GM18508 (cell line): Measurements from ENCODE around the gene NME3.

Experiments used
- ATAC-seq: cut with Tn5 transposase; IDR thresholded peaks from one replicate; pipeline ENCODE4 v1.9.1; 2021; ENCODE audit warnings: moderate number of reproducible peaks; ENCODE audit not compliant: insufficient read depth, unreplicated experiment

The NME3 gene

DNA sequence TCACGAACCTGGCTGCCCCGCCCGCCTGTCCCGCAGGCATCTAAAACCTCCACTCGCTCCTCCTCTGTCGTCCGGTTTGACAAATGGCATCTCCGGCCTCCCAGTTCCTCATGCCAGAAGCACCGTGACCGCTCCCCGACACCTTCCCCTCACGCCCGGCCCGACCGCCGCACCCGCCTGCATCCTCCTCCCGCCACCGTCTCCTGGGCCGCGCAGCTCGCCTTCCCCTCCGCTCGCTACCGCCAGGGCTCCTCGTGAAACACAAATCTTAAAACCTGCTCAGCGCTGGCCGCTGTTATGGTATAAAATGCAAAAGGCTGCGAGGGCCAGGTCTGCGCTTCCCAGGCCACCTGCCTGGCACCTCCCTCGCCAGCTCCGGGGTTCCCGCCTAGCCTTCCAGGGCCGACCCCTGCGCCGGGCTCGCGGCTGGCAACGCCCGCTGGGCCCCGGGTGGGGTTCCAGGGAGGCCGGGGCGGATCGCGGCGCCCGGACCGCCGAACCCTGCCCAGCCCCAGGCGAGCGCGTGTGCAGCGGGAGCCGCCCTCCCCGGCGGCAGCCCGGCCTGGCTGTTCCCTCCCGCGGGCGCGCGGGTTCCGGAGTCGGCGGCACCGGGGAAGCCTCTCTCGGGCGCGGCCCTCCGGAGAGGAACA is 10.5 kb upstream of the NME3 start:
- no peak for ATAC-seq

DNA sequence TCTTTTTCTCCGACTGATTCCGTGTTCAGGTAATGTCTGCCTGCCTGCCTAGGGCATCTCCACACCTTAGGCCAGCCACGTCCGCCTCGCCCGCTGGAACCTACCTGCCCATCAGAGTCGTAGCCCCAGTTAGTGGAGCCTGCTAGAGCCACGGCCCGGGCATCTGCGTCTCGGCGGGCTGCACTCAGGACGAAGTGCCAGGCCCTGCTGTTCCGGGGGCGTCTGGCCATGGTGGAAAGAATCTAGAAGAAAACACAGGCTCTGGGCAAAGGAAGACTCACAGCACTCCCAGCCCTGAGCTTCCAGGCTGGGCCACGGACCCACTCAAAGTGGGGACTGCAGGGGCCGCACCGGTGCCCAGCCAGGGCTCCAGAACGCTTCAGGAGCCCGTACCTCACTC is 9.9 kb upstream of the NME3 start:
- ATAC-seq = no peak

DNA sequence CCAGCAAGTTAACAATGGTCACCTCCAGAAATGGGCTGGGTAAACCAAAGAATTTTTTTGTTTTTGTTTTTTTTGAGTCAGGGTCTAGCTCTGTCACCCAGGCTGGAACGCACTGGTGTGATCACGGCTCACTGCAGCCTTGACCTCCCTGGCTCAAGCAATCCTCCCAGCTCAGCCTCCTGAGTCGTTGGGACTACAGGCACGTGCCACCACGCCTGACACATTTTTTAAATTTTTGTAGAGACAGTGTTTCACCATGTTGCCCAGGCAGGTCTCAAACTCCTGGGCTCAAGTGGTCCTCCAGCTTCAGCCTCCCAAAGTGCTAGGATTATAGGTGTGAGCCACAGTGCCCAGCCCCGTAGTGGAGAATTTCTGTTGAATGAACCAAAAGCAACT is 9.3 kb upstream of the NME3 start:
- no peak for ATAC-seq

DNA sequence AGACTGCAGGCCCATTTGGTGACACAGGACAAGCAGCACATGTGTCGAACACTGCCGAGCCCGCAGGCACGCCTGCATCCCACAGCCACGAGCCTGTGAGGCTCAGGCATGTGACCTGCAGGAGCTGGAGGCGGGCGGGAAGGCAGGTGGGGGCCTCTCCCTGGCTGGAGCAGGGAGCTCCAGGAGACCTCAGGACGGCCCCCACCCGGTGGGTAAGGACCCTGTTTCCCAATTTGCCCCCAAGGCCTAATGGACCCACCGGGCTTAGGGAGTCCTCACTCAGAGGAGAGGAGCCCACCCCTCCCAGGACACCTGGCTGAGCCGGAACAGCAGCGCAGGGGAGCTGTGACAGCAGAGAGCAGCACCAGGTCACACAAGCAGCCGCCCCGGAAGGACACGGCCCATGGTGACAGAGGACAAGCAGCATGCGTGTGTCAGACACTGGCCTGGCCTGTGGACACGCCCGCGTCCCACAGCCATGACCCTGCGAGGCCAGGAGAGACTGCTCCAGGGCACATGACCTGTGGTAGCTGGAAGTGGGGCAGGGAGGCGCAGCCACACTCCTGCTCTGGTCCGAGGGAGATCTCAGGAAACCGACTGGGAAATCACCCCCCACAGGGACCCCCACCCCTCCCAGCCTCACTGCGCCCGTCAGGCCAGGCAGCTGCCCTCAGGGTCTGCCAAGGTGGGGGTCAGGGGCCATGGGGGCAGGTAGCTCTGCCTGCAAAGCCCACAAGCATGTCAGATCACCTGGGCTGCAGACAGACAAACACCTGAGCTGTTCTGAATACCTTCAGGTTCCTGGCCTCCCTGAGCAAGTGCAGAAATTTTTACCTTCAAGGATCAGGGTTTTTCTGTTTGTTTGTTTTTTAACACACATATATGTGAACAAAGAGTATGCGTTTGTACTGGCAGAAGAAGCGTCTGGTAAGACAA is 8.7 kb upstream of the NME3 start:
- ATAC-seq = no peak

DNA sequence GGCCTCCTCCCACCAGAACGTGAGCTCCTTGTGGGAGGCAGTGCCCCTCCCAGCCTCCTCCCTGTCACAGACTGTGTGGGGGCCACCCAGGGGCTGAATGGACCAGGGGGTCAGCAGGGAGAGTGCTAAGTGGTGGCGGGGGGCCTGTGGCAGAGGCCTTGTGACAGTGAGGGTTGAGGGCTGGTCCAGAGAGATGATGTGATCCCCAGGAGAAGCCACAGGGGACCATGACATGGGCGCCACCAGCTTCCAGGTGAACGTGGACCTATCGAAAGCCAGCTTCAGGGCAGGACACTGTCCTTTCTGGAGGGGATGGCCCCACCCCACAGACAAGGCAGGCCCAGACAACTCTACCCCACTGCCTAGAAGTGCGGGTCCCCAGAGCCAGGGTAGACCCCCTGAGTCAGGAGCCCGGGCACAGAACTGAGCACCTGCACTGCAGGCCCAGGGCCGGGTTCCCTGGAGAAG is 7.9 kb upstream of the NME3 start:
- ATAC-seq = no peak

DNA sequence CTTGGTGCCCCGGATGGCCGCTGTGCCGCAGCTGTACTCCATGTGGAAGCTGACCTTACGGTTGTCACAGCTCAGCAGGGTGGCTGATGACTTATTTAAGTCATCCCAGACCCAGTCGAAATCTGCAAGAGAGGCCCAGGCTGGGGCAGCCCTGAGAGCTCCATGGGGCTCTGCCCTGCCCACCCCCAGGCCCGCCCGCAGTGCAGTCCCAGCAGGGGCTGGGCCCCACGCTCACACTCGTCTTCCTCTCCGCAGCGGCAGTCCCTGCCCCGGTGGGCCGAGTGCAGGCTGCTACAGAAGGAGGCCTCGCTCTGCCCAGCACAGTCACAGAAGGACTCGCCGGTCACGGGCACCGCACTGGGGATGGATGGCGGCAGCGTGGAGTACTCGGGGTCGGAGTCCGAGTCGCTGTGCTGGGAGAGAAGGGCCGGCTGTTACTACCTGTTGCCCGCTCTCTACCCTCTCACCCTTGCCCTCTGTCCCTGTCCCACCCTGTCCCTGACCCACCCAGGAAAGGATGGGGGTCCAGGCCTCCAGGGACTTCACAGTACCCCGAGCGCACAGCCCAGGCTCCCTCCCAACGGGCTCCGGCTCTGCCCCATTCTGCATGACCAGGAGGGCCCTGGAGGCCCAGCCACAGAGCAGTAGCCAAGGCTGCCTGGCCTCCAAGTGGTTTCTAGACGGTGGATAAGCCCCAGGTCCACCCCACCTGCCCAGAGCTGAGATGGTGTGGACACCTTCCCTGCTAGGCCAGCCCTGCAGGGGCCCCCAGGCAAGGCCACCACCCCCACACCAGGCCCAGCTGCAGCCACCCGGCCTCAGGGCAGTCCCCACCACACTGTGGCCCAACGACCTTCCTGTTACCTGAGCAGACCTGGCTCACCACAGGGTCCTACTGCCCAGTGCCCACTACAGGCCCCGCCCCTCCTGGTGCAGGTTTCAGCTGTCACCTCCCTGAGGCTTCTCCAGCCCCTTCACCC is 7.1 kb upstream of the NME3 start:
- no peak for ATAC-seq

DNA sequence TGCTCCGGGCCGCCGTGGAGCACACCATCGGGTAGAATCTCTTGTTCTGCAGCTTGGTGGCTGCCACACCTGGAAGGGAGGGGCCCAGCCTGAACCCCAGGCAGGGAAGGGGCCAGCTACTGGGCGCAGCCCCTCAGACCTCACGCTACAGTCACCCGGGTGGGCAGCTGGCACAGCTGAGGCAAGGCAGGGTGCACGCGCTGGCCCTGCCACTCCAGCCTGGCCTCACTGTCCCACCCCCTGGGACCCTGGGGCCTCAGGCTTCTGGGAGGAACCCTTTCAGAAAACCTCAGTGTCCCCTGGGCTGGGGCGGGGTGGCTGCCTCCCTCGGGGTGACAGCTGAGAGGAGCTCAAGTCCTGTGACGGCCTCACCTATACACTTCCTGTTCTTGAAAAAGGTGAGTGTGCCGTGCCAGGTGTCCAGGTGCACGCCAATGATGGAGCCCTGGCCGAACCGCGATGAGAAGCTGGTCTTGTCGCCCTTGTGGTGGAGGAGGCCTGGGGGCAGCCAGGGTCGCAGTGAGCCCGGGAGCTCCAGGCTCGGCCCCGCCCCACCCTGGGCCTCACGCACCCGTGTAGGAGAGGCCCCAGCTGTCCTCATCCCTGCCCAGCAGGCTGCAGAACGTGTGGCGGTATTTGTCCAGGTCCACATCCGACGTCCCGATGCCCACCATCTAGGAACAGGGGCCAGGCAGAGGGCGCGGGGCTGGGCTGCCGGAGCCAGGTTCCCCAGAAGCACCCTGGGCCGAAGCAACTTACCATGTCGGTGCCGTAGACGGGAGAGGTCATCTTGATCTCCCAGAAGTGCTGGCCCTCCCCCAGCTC is 6.2 kb upstream of the NME3 start:
- ATAC-seq = no peak

DNA sequence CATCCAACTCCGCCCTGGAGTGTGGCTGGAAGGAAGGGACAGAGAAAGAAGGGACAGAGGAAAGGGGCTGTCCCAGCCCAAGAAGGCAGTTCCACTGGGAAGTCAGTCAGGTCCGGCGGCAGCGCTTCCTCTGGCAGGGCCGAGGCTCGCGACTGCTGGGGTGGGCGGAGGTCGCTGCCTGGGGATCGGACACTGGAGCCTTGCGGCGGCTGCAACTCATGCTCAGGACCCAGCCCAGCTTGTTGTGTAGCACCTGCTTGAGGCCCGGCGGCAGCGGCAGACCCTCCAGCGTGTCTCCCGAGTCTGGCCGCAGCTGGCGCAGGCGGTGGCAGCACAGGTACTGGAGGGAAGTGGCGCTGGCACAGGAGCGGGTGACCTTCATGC is 5.6 kb upstream of the NME3 start:
- ATAC-seq = no peak

DNA sequence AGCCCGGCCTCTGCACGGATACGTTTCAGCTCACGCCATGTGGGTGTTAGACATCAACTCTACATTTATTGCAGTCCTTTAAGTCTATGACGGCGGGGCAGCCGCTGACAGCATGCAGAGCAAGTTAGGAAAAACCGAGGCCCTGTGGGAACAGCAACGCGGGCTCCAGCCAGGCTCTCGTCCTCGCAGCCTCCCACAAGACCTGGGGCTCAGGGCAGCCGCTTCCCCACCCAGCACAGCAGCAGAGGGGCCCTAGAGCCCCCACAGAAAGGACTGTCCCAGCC is 5.3 kb upstream of the NME3 start:
- ATAC-seq = no peak

DNA sequence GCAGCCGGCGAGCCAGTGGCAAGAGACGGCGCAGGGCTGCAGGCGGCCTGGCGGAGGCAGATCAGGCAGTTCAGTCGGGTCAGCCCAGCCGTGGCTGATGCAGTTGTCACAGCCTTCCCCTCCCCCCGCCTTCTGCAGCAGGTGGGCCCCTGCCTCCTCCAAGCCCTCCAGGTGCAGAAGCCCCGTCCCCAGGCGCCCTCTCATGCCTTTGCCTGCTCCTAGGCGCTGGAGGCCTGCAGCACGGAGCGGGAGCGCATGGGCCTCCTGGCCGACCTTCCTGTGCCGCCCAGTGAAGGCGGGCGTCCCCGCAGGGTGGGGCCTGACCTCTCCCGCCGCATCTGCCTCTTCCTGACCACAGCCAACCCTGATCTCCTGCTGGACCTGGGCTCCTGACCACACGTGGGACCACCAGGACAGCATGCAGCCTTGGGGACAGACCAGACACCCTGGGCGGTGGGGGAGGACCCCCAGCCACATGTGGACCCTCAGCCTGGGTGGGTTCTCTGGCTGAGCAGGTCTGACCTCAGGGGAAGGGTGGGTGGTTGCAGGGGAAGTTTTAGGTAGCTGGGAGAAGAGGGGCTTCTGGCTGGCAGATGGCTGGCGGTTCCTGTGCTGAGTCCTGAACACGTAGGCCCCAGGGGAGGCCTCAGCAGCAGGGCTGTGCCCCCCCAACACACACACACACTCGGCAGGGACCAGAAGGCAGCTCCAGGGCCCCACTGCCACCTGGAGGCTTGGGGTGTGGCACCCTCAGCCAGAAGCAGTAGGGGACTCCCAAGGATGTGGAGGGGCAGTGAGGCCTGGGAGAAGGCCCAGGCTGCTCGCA is 4.7 kb upstream of the NME3 start:
- ATAC-seq = no peak

DNA sequence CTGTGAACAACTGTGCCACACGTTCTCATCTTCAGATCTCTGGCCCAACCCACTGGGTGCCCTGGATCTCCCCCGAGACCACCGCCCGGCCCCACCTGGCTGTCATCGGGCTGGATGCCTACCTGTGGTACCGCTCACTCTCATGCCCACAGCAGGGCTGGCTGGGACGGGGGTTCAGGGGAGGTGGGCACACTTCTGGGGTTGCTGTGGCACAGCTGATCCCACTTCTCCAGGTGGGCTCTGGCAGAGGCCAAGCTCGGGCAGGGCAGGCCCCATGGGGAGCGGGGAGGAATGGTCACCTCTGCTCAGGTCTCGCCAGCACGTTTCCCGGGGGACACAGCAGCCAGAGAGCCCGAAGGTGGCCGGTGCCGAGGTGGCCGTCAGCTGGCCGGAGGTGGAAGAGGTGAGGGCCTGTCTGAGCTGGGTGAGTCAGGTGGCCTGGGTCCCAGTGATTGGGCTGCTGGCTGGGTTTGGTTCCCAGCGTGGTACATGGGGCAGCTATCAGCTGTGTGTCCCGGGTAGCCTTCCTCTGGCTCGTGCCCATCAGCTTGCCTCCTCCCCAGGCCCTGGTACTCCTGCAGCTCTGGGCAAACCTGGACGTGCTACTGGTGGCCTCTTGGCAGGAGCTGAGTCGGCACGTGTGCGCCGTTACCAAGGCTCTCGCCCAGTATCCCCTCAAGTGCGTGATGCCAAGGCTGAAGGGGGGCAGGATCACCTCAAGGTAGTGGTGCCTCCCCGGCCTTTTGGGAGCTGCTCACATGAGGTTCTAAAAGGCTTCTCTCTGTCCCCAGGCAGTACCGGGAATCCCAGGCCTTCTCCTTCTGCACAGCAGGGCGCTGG is 3.9 kb upstream of the NME3 start:
- ATAC-seq = no peak

DNA sequence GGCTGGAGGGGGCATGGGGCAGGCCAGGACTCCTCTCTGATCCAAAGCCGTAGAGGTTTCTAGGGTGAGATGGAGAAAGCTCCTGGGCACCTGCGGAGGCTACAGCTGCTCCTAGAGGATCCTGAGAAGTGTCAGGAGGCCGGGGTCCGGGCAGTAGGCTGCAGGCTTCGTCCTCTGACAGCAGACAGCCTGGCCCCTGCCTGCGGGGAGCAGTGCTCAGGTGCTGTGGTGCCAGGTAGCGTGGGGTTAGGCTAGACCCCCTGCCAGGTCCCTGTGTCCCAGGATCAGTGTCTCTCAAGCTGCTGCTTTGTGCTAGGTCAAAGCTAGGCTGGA is 3.1 kb upstream of the NME3 start:
- no peak for ATAC-seq

DNA sequence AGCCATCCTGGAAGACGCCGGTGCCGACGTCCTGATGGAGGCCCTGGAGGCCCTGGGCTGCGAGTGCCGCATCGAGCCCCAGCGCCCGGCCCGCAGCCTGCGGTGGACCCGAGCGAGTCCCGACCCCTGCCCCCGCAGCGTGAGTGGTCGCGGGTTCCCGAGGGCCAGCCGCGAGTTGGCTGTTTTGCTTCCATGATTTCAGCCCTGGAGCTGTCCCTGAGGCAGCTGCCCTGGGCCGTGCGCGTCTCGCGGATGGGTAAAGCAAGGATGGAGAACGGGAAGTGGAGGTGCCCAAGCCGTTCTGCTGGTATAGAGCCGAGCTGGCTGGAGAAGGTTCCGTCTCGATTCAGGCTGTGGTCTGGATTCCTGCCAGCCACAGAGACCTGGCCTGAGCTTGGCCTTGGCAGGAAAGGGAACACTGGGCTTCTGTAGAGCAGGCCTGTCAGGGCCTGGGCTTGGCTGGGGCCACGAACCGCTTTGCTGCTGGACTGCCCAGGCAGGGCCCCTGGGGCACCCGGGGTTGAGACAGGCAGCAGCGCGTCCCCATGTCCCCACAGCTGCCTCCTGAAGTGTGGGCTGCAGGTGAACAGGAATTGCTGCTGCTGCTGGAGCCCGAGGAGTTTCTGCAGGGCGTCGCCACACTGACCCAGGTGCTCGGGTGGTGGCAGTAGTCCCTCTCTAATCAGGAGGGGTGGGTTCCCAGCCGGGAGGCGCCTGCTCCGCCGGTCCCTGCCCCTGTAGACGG is 2.5 kb upstream of the NME3 start:
- no peak for ATAC-seq

DNA sequence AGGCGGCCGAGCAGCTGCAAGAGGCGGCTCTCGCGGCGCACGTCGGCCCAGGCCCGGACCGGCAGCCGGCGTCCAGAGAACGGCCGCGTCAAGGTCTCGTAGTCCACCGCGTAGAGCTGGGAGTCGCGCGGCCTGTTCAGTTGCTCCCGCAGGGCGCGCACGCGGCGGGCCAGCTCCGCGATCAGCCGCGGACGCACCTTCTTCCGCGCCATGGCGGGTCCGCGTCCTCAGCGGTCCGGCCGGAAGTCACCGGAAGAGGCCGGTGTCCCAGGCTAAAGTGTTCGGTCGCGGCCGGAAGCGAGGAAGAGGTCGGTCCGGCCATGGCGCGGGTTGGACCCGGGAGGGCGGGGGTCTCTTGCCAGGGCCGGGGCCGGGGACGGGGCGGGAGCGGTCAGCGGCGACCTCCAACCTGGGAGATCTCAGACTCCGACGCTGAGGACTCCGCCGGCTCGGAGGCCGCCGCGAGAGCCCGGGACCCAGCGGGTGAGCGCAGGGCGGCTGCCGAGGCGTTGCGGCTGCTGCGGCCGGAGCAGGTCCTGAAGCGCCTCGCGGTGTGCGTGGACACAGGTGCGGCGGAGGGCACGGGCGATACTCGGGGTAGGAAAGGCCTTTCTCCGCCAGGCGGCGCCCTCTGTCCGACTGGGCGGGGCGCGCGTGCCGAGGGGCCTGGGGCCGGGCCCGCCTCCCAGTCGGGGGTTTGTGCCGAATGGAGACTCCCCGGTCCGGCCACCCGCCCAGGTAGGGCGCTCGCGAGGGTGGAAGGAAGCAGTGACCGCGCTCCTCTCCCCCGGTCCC is 1.8 kb upstream of the NME3 start, which contains the start of gene MRPS34:
TSS of gene MRPS34 (minus strand) at position 227 of the 795 bp plus-strand sequence. CDS start at position 212, 15 bp downstream.
- no peak for ATAC-seq

DNA sequence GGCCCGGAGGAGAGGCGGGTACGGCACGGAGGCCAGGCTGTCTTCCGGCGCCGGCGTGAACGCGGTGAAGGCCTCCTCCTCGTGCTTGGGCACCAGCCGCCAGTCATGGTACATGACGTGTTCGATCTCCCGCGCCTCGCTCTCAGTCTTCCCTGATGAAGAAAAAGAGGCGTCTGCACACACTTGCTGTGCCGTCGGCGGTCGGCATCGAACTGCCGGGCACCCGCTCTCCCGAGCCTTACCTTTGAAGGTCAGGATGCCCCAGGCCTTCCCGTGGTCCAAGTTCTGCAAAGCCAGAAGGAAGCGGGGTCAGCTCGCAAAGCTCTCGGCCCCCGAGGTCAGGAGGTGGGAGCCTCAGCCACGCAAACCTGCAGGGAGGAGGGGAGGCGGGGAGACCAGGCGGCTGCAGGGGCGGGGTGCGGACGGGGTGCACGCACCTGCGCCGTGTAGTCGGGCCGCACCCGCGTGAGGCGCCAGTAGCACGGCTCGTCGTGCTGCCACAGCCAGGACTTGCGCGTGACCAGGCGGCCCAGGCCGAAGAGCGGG is 1.1 kb upstream of the NME3 start, which contains the start of gene EME2:
TSS of gene EME2 (plus strand) at position 449 of the 546 bp plus-strand sequence. CDS start 418 bp downstream, outside the sequence.
- ATAC-seq = no peak

DNA sequence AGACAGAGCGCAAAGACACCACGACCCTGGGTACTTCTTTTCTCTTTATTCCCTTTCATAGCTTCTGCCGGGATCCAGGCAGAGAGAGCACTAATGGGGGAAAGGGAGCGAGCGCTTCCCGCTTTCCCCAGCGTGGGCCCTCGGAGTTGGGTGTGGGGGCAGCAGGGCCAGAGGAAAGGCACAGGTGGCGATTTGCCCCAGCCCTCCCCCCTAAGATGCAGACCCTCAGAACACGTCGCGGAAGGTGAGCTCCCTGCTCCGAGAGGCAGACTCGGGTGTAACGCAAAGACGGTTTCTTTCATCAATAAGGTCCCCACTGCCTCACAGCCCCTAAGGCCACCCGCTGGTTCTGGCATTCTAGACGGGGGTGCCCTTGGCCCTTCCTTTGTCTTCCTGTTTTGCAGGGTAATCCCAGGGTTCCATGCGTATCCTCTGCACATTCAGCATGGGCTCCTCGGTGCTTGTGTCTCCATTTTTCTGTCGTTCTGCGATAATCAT is 570 bp upstream of the NME3 start:
- ATAC-seq = no peak
